Common myeloid progenitor, CD34-positive (primary cell): ENCODE results near the gene NRARP.
A peak's percentile ranks its signal among the peaks of the same experiment; 100 is the strongest.
"Not testable (repeated sequence)": the region's sequence is repeated elsewhere in the genome, so short reads cannot be mapped to it uniquely, and the experiment has no call there.

Experiments used
- CTCF ChIA-PET: fragments of 350-600 bp; sonication (Branson Sonifier 250); formaldehyde crosslinking; loops from one replicate; lab custom pipeline; 2021; ENCODE audit warnings: antibody characterized with exemption; lab: Charles Lee
- POLR2A ChIA-PET: fragments of 350-600 bp; sonication (Branson Sonifier 250); formaldehyde crosslinking; loops from one replicate; lab custom pipeline; 2021; ENCODE audit warnings: antibody characterized with exemption; lab: Charles Lee
- DNase-seq, 3 donors: peaks; one replicate each; pipeline versions ENCODE4 v3.0.0 to v3.0.0-alpha.2; 2013
- H3K27ac ChIP-seq, 2 experiments: 1 replicate in 1 of 2; 2 replicates in 1 of 2; pipeline ENCODE4 v1.7.0; 2013; ENCODE audit warnings: inconsistent platforms in 2 of 2, low read length in 2 of 2, mild to moderate bottlenecking in 2 of 2, low read depth in 1 of 2, moderate library complexity in 1 of 2; ENCODE audit not compliant: severe bottlenecking in 2 of 2, insufficient read depth in 1 of 2, poor library complexity in 1 of 2
- H3K27me3 ChIP-seq, 5 experiments: replicated peaks in 2 of 5; 1 replicate in 3 of 5; 2 replicates in 2 of 5; pipeline versions ENCODE4 v1.6.1 to v1.7.0; 2013; ENCODE audit warnings: low read length in 4 of 5, mild to moderate bottlenecking in 2 of 5, moderate library complexity in 2 of 5, inconsistent platforms in 1 of 5; ENCODE audit not compliant: insufficient read depth in 5 of 5, control insufficient read depth in 4 of 5
- H3K36me3 ChIP-seq, 4 experiments: 1 replicate in 2 of 4; 2 replicates in 2 of 4; pipeline versions ENCODE4 v1.6.1 to v1.7.0; 2013; ENCODE audit warnings: low read length in 3 of 4, control low read depth in 1 of 4, mild to moderate bottlenecking in 1 of 4; ENCODE audit not compliant: control insufficient read depth in 4 of 4, insufficient read depth in 4 of 4
- H3K4me1 ChIP-seq, 4 experiments: 1 replicate in 3 of 4; 2 replicates in 1 of 4; pipeline versions ENCODE4 v1.6.1 to v1.7.1; 2013; ENCODE audit warnings: low read length in 3 of 4, mild to moderate bottlenecking in 3 of 4, control low read depth in 1 of 4, inconsistent platforms in 1 of 4, moderate library complexity in 1 of 4; ENCODE audit not compliant: control insufficient read depth in 4 of 4, insufficient read depth in 4 of 4; ENCODE audit errors: control extremely low read depth in 1 of 4
- H3K4me3 ChIP-seq, 7 experiments: 1 replicate in 4 of 7; 2 replicates in 3 of 7; pipeline versions ENCODE4 v1.5.1 to v1.7.0; 2013; ENCODE audit warnings: mild to moderate bottlenecking in 7 of 7, low read length in 6 of 7, moderate library complexity in 6 of 7, inconsistent platforms in 2 of 7, low read depth in 2 of 7, control low read depth in 1 of 7; ENCODE audit not compliant: insufficient read depth in 4 of 7, control insufficient read depth in 1 of 7; ENCODE audit errors: extremely low read depth in 1 of 7
- H3K9me3 ChIP-seq, 5 experiments: 1 replicate in 4 of 5; 2 replicates in 1 of 5; pipeline versions ENCODE4 v1.6.1 to v1.7.1; 2013; ENCODE audit warnings: low read length in 4 of 5, mild to moderate bottlenecking in 2 of 5, inconsistent platforms in 1 of 5, low read depth in 1 of 5, moderate library complexity in 1 of 5; ENCODE audit not compliant: control insufficient read depth in 4 of 5, insufficient read depth in 2 of 5; ENCODE audit errors: control extremely low read depth in 1 of 5
- WGBS: methylation state at CpG from one replicate; pipeline ENCODE4 v1.1.5; 2013; ENCODE audit not compliant: insufficient coverage; 5-methylcytosine and 5-hydroxymethylcytosine counted together

NRARP gene

GRCh38 chr9:137262173-137262908 is 39.7 kb downstream of the NRARP start:
- not testable (repeated sequence) for H3K4me1 ChIP-seq, H3K4me3 ChIP-seq, DNase-seq, H3K27ac ChIP-seq, H3K9me3 ChIP-seq, H3K27me3 ChIP-seq
- POLR2A ChIA-PET = interaction anchor here (1.6 kb wide), 1 partner anchor 22 kb away, joined by 7 read pairs; the partner anchor contains the start of gene TUBB4B
- peaks cover 6 to 50% (median 38%) of the 10 kb centered on the region in 4 experiments for H3K36me3 ChIP-seq
- CTCF ChIA-PET = interaction anchor here (0.6 to 2.5 kb wide), 6 partner anchors 9 to 74 kb away, joined by 3 to 11 read pairs (median 3); partner anchors contain the start of genes ANAPC2, SSNA1, TOR4A and TUBB4B
- 90% methylated on average over 3 of the region's 15 CpGs for WGBS

GRCh38 chr9:137256856-137257255 is 45.2 kb downstream of the NRARP start:
- H3K27me3 ChIP-seq = no peaks in the 10 kb centered on the region
- no peak for DNase-seq
- no peaks in the 10 kb centered on the region for H3K9me3 ChIP-seq
- ChIA-PET CTCF (interaction anchor here (0.8 to 3.1 kb wide), 6 partner anchors 10 to 29 kb away, joined by 3 to 12 read pairs (median 4); partner anchors contain the start of gene RNF224), POLR2A (interaction anchor here (0.9 kb wide), 1 partner anchor 16 kb away, joined by 4 read pairs; the partner anchor contains the start of gene TUBB4B)
- H3K36me3 ChIP-seq = peaks cover 3 to 20% (median 14%) of the 10 kb centered on the region in 4 experiments
- peaks cover 0 to 27% (median 25%) of the 10 kb centered on the region in 4 experiments for H3K4me1 ChIP-seq
- H3K4me3 ChIP-seq = peak overlapping the region in 2 of 7 experiments; percentile 16 to 90
- WGBS = 93% methylated on average over 7 of the region's 15 CpGs
- H3K27ac ChIP-seq = no peak overlapping the region

- Histone ChIP-seq H3K4me1 (peaks cover 0 to 27% (median 25%) of the 10 kb centered on the region in 4 experiments), H3K4me3 (peak overlapping the region in 6 of 7 experiments; percentile 72 to 94 (median 89)), H3K27me3 (no peaks in the 10 kb centered on the region), H3K36me3 (peaks cover 3 to 17% (median 14%) of the 10 kb centered on the region in 4 experiments), H3K27ac (peak overlapping the region in 1 of 2 experiments; percentile 76), H3K9me3 (no peaks in the 10 kb centered on the region)
- 91% methylated on average over 15 of the region's 15 CpGs for WGBS
- POLR2A ChIA-PET = interaction anchor here (0.9 to 1.8 kb wide), 2 partner anchors 14 to 15 kb away, joined by 4 to 6 read pairs; partner anchors contain the start of gene TUBB4B
- DNase-seq = no peak
- CTCF ChIA-PET = interaction anchor here (0.8 to 3.1 kb wide), 6 partner anchors 10 to 29 kb away, joined by 3 to 12 read pairs (median 4); partner anchors contain the start of gene RNF224
These were observed 45.7 kb downstream of the NRARP start for GRCh38 chr9:137256362-137256761.

- Histone ChIP-seq H3K27me3 (no peaks in the 10 kb centered on the region), H3K4me1 (peaks cover 0 to 27% (median 25%) of the 10 kb centered on the region in 4 experiments), H3K4me3 (peak overlapping the region; percentile 72 to 94 (median 88)), H3K9me3 (no peaks in the 10 kb centered on the region), H3K36me3 (peaks cover 3 to 17% (median 14%) of the 10 kb centered on the region in 4 experiments), H3K27ac (peak overlapping the region; percentile 15 to 76)
- whole genome bisulfite sequencing = 2% methylated on average over 43 of the region's 51 CpGs
- peak in 1 of 3 donors; percentile 40 for DNase-seq
- POLR2A ChIA-PET = interaction anchor here (1.8 to 2.7 kb wide), 3 partner anchors 11 to 15 kb away, joined by 6 to 14 read pairs (median 8); partner anchors contain the start of gene TUBB4B
- CTCF ChIA-PET = interaction anchor here (1.1 to 3.1 kb wide), 6 partner anchors 11 to 28 kb away, joined by 3 to 12 read pairs (median 6); partner anchors contain the start of gene RNF224
These were observed 46.5 kb downstream of the NRARP start for GRCh38 chr9:137255448-137256114.

- ChIA-PET POLR2A (interaction anchor here (1.8 to 2.7 kb wide), 3 partner anchors 10 to 15 kb away, joined by 6 to 14 read pairs (median 8); partner anchors contain the start of gene TUBB4B), CTCF (interaction anchor here (1.2 to 3.1 kb wide), 4 partner anchors 10 to 12 kb away, joined by 3 to 12 read pairs (median 9); no protein-coding TSS in a partner anchor)
- H3K27me3 ChIP-seq = no peaks in the 10 kb centered on the region
- peak; percentile 81 to 84 (median 83) for DNase-seq
- peak within 1 kb of the TSS; percentile 15 to 76 for H3K27ac ChIP-seq
- WGBS = 4% methylated on average over 89 of the region's 105 CpGs
- H3K9me3 ChIP-seq = no peaks in the 10 kb centered on the region
- H3K4me3 ChIP-seq = peak within 1 kb of the TSS; percentile 72 to 94 (median 88)
- H3K4me1 ChIP-seq = peaks cover 0 to 27% (median 25%) of the 10 kb centered on the region in 4 experiments
- H3K36me3 ChIP-seq = peaks cover 3 to 17% (median 14%) of the 10 kb centered on the region in 4 experiments
These were observed 47.2 kb downstream of the NRARP start, which contains the start of gene NELFB for GRCh38 chr9:137254624-137255447. Gene NELFB (plus strand): TSS chr9:137255327.
